A673 (cell line): ENCODE data around the gene MDGA2. TPM values are rescaled to one million over a fixed set of nuclear protein-coding genes. Genes with fewer than 3 reads are reported as not detected.
"Not testable (repeated sequence)": the region's sequence is repeated elsewhere in the genome, so short reads cannot be mapped to it uniquely, and the experiment has no call there.

Experiments used
- BruUV-seq: library from RNA; stranded (reverse); fragments of 400-500 nt; replicated peaks from 2 replicates; lab custom pipeline; 2021; lab: Mats Ljungman, UMichigan
- CTCF ChIA-PET: fragments of 300-600 bp; sonication (Branson Sonifier 250); formaldehyde crosslinking; loops from one replicate; lab custom pipeline; 2022; ENCODE audit warnings: antibody characterized with exemption; lab: Charles Lee
- POLR2A ChIA-PET: fragments of 300-600 bp; sonication (Branson Sonifier 250); formaldehyde crosslinking; loops from one replicate; lab custom pipeline; 2022; ENCODE audit warnings: antibody characterized with exemption; ENCODE audit not compliant: low non-redundant PET; lab: Charles Lee
- DNase-seq: peaks from one replicate; pipeline ENCODE4 v3.0.0-alpha.2; 2015; ENCODE audit warnings: low spot score
- H3K27ac ChIP-seq: fragments of 200-600 bp; sonication (generic); 2 replicates; pipeline ENCODE4 v1.5.1; 2016; ENCODE audit warnings: mixed run types, low read depth, mild to moderate bottlenecking, mixed read lengths, antibody characterized with exemption, low read length; ENCODE audit not compliant: poor library complexity, severe bottlenecking
- H3K27me3 ChIP-seq: fragments of 200-600 bp; sonication (generic); replicated peaks from 2 replicates; pipeline ENCODE4 v1.6.1; 2017; ENCODE audit warnings: mixed run types, low read depth, mild to moderate bottlenecking, mixed read lengths, antibody characterized with exemption, low read length; ENCODE audit not compliant: insufficient read depth, poor library complexity
- H3K36me3 ChIP-seq: fragments of 200-600 bp; sonication (generic); 2 replicates; pipeline ENCODE4 v1.6.1; 2016; ENCODE audit warnings: mixed run types, mild to moderate bottlenecking, mixed read lengths, antibody characterized with exemption, low read length; ENCODE audit not compliant: insufficient read depth, poor library complexity, severe bottlenecking
- H3K4me1 ChIP-seq: fragments of 200-600 bp; sonication (generic); 2 replicates; pipeline ENCODE4 v1.6.1; 2017; ENCODE audit warnings: mixed run types, mild to moderate bottlenecking, mixed read lengths, antibody characterized with exemption, low read length; ENCODE audit not compliant: insufficient read depth, poor library complexity, severe bottlenecking
- H3K4me3 ChIP-seq: fragments of 200-600 bp; sonication (generic); 2 replicates; pipeline ENCODE4 v1.5.1; 2016; ENCODE audit warnings: low read depth, mixed run types, mild to moderate bottlenecking, mixed read lengths, low read length; ENCODE audit not compliant: poor library complexity, severe bottlenecking
- H3K9me3 ChIP-seq: fragments of 200-600 bp; sonication (generic); 2 replicates; pipeline ENCODE4 v1.6.1; 2016; ENCODE audit warnings: mixed run types, low read depth, mild to moderate bottlenecking, mixed read lengths, antibody characterized with exemption, low read length; ENCODE audit not compliant: poor library complexity, severe bottlenecking
- CTCF ChIP-seq: fragments of 300-800, 200-600 bp; sonication (generic); conservative IDR thresholded peaks from 2 replicates; pipeline ENCODE4 v1.5.1; 2017; ENCODE audit warnings: low read depth, mild to moderate bottlenecking, antibody characterized with exemption, low read length, moderate library complexity, mixed read lengths
- EZH2 ChIP-seq: fragments of 200-600 bp; sonication (generic); IDR thresholded peaks from 2 replicates; pipeline ENCODE4 v1.6.1; 2017; ENCODE audit warnings: borderline replicate concordance, low read depth, mild to moderate bottlenecking, mixed read lengths, antibody characterized with exemption, low read length; ENCODE audit not compliant: poor library complexity, severe bottlenecking
- intact Hi-C: fragments of 100-400 bp; cut with micrococcal nuclease; formaldehyde crosslinking; loops from one replicate; pipeline ENCODE4 v1.10.0; 2022; ENCODE audit not compliant: unreplicated experiment
- total RNA-seq: library from RNA; stranded (reverse); gene quantifications from 2 replicates; pipeline ENCODE4 v1.2.3, GENCODE V29; 2021

The MDGA2 gene
- total RNA-seq, 1 experiment from 2014 or later, result not detected

GRCh38 chr14:47252802-47253201 is 422.6 kb downstream of the MDGA2 start:
- Histone ChIP-seq H3K27ac (no peak overlapping the region), H3K4me3 (no peak overlapping the region), H3K9me3 (no peaks in the 10 kb centered on the region), H3K4me1 (no peaks in the 10 kb centered on the region), H3K27me3 (no peaks in the 10 kb centered on the region), H3K36me3 (no peaks in the 10 kb centered on the region)
- POLR2A ChIA-PET, result no interaction called here
- intact Hi-C loops, result no loop called here
- no TSS peak for BruUV-seq
- CTCF ChIA-PET, result no interaction called here
- DNase-seq, result no peak
- TF ChIP-seq EZH2 (no peak), CTCF (no peak)

GRCh38 chr14:47246367-47246766 is 429.0 kb downstream of the MDGA2 start:
- intact Hi-C loops, result no loop called here
- ChIA-PET CTCF (no interaction called here), POLR2A (interaction anchor here (0.5 kb wide), 1 partner anchor 23 kb away, joined by 4 read pairs; no protein-coding TSS in a partner anchor)
- Histone ChIP-seq H3K27ac (no peak overlapping the region), H3K36me3 (no peaks in the 10 kb centered on the region), H3K27me3 (no peaks in the 10 kb centered on the region), H3K9me3 (no peaks in the 10 kb centered on the region), H3K4me1 (no peaks in the 10 kb centered on the region), H3K4me3 (no peak overlapping the region)
- no TSS peak for BruUV-seq
- no peak for DNase-seq
- TF ChIP-seq EZH2, result no peak
- no peak for TF ChIP-seq CTCF

GRCh38 chr14:47242579-47242978 is 432.8 kb downstream of the MDGA2 start:
- H3K27ac ChIP-seq, result not testable (repeated sequence)

DNA sequence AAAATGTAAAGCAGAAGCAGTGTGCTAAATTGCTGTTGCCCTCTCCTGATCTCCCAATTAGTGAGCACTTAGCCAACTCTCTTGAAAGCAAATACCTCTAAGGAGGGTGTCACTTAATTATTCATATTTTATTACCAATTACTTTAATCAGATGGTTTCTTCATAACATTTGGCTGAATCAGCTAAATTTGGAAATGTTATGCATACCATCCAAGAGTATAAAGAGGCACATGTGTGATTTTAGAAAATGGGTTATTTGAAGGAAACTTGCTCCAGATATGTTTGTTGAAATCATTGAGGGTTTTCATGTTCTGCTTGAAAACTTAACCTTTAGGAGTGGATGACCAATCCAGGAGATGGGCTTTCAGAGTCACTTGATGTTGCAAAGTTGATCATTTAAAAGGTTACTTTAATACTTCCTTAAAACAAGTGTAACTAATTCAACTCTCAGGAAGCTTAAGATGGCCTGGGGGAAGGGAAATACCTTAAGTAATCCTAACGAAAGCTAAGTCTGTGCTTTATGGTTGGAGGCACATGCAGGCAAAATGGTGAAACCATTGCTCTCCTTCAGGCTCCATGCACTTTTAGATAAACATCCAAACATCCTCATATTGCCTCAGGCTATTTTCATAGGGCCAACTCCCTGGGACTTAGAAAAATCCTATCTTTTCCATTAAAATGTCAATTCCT is 434.5 kb downstream of the MDGA2 start:
- no TSS peak for BruUV-seq
- ChIA-PET POLR2A (no interaction called here), CTCF (no interaction called here)
- H3K4me3 ChIP-seq, result no peak overlapping the region
- intact Hi-C loops, result no loop called here
- TF ChIP-seq CTCF (no peak), EZH2 (no peak)
- no peaks in the 10 kb centered on the region for H3K9me3 ChIP-seq
- no peaks in the 10 kb centered on the region for H3K36me3 ChIP-seq
- peak; percentile 8 for DNase-seq
- H3K4me1 ChIP-seq, result no peaks in the 10 kb centered on the region
- no peaks in the 10 kb centered on the region for H3K27me3 ChIP-seq
- no peak overlapping the region for H3K27ac ChIP-seq

More at GRCh38 chr14:47242579-47242978, 432.8 kb downstream of the MDGA2 start:
- CTCF ChIA-PET, H3K4me1 ChIP-seq, intact Hi-C loops, POLR2A ChIA-PET, H3K4me3 ChIP-seq, H3K9me3 ChIP-seq, H3K27me3 ChIP-seq, H3K36me3 ChIP-seq, BruUV-seq, DNase-seq: not testable (repeated sequence)
